SU-DHL-6 (cell line): ENCODE measurements around the gene PAQR6.

Experiments used
- CTCF ChIP-seq: fragments of 200-600 bp; sonication (generic); IDR thresholded peaks from one replicate; pipeline ENCODE4 v1.5.1; 2017; ENCODE audit warnings: antibody characterized with exemption, mild to moderate bottlenecking, low read length, moderate library complexity; ENCODE audit not compliant: insufficient read depth, poor library complexity, severe bottlenecking
- EZH2phosphoT487 ChIP-seq: fragments of 200-600 bp; sonication (generic), shearing (Covaris generic); conservative IDR thresholded peaks from 2 replicates; pipeline ENCODE4 v1.6.1; 2018; ENCODE audit warnings: mild to moderate bottlenecking, antibody characterized with exemption, low read length, moderate library complexity, mixed read lengths

- TF ChIP-seq CTCF, result no peak
- TF ChIP-seq EZH2phosphoT487, result no peak
These were observed 9.9 kb upstream of the PAQR6 start for GRCh38 chr1:156257711-156258110.
